Panc1 (cell line): ENCODE results near the gene PCK2.

Source experiments
- POLR2AphosphoS5 ChIP-seq: IDR thresholded peaks from 2 replicates; pipeline ENCODE4 v1.6.1; 2012; ENCODE audit warnings: mild to moderate bottlenecking, low read depth, low read length, moderate library complexity
- TF ChIP-seq, protein P1 (sequence below): fragments of 450-650 bp; IDR thresholded peaks from 2 replicates; pipeline ENCODE4 v1.5.1; 2017; ENCODE audit warnings: mild to moderate bottlenecking

DNA sequence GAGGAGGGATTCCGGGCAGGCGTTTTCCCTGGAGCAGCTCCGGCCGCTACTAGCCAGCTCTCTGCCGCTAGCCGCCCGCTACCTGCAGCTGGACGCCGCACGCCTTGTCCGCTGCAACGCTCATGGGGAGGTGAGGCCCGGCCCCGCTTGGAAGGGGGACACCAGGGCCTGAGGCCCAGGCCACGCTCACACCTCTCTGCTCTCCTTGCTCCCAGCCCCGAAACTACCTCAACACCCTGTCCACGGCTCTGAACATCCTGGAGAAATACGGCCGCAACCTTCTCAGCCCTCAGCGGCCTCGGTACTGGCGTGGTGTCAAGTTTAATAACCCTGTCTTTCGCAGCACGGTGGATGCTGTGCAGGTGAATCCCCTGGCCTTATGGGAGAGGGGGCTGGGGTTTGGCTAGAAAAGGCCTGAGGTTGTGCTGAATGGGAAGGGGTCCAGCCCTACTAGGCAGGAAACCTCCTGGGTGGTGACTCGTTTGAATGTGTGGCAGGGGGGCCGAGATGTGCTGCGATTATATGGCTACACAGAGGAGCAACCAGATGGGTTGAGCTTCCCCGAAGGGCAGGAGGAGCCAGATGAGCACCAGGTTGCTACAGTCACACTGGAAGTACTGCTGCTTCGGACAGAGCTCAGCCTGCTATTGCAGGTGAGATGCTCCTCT is 53.8 kb downstream of the PCK2 start:
- TF ChIP-seq, protein P1, sequence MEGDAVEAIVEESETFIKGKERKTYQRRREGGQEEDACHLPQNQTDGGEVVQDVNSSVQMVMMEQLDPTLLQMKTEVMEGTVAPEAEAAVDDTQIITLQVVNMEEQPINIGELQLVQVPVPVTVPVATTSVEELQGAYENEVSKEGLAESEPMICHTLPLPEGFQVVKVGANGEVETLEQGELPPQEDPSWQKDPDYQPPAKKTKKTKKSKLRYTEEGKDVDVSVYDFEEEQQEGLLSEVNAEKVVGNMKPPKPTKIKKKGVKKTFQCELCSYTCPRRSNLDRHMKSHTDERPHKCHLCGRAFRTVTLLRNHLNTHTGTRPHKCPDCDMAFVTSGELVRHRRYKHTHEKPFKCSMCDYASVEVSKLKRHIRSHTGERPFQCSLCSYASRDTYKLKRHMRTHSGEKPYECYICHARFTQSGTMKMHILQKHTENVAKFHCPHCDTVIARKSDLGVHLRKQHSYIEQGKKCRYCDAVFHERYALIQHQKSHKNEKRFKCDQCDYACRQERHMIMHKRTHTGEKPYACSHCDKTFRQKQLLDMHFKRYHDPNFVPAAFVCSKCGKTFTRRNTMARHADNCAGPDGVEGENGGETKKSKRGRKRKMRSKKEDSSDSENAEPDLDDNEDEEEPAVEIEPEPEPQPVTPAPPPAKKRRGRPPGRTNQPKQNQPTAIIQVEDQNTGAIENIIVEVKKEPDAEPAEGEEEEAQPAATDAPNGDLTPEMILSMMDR, result no peak
- no peak for TF ChIP-seq POLR2AphosphoS5
